GM23338 (cell line): ENCODE results near the gene TRA2B. TPM values are rescaled to one million over a fixed set of nuclear protein-coding genes. Genes with fewer than 3 reads are reported as not detected.

ENCODE experiments used
- ATAC-seq: fragments of 200-7000 bp; cut with Tn5 transposase; 3 replicates; pipeline ENCODE4 v1.9.1; 2020
- DNase-seq: peaks from one replicate; pipeline ENCODE4 v3.0.0-alpha.2; 2015; ENCODE audit warnings: low spot score
- H2AFZ ChIP-seq: fragments of 200-600 bp; sonication (generic); 2 replicates; pipeline ENCODE4 v1.8.0; 2016; ENCODE audit warnings: antibody characterized with exemption, mild to moderate bottlenecking, moderate library complexity
- H3F3A ChIP-seq: fragments of 200-600 bp; sonication (generic); replicated peaks from 2 replicates; pipeline ENCODE4 v1.8.0; 2017; ENCODE audit warnings: antibody characterized with exemption, mixed run types, low read depth
- H3K27ac ChIP-seq: fragments of 200-600 bp; sonication (generic); 2 replicates; pipeline ENCODE4 v1.6.1; 2016; ENCODE audit warnings: low read depth
- H3K27me3 ChIP-seq: fragments of 200-600 bp; sonication (generic); 2 replicates; pipeline ENCODE4 v1.8.0; 2016; ENCODE audit warnings: mild to moderate bottlenecking, mixed run types, moderate library complexity; ENCODE audit not compliant: insufficient read depth
- H3K36me3 ChIP-seq: fragments of 200-600 bp; sonication (generic); 2 replicates; pipeline ENCODE4 v1.8.0; 2016; ENCODE audit warnings: mild to moderate bottlenecking; ENCODE audit not compliant: insufficient read depth
- H3K4me1 ChIP-seq: fragments of 200-600 bp; sonication (generic); 2 replicates; pipeline ENCODE4 v1.8.0; 2016; ENCODE audit warnings: mild to moderate bottlenecking, moderate library complexity; ENCODE audit not compliant: insufficient read depth
- H3K4me2 ChIP-seq: fragments of 200-600 bp; sonication (generic); 2 replicates; pipeline ENCODE4 v1.7.1; 2017; ENCODE audit warnings: mixed run types
- H3K4me3 ChIP-seq: fragments of 200-600 bp; sonication (generic); 2 replicates; pipeline ENCODE4 v1.6.1; 2016; ENCODE audit warnings: mixed run types
- H3K79me2 ChIP-seq: fragments of 200-600 bp; sonication (generic); replicated peaks from 2 replicates; pipeline ENCODE4 v1.8.0; 2017; ENCODE audit warnings: mild to moderate bottlenecking; ENCODE audit not compliant: insufficient read depth
- H3K9me2 ChIP-seq: fragments of 200-600 bp; sonication (generic); 2 replicates; pipeline ENCODE4 v1.8.0; 2017; ENCODE audit not compliant: insufficient read depth
- H4K20me1 ChIP-seq: fragments of 200-600 bp; sonication (generic); replicated peaks from 2 replicates; pipeline ENCODE4 v1.8.0; 2017; ENCODE audit warnings: mild to moderate bottlenecking; ENCODE audit not compliant: insufficient read depth
- H3K27ac Mint-ChIP-seq: 2 replicates; pipeline ENCODE4 v1.8.0; 2020; ENCODE audit warnings: inconsistent platforms, mild to moderate bottlenecking, moderate library complexity, mixed read lengths
- H3K27me3 Mint-ChIP-seq: 3 replicates; pipeline ENCODE4 v1.8.0; 2022; ENCODE audit warnings: low read depth, mild to moderate bottlenecking, moderate library complexity, mixed read lengths, inconsistent platforms; ENCODE audit not compliant: insufficient read depth, poor library complexity
- H3K36me3 Mint-ChIP-seq: 3 replicates; pipeline ENCODE4 v1.8.0; 2021; ENCODE audit warnings: low read depth, mild to moderate bottlenecking, inconsistent platforms, moderate library complexity, mixed read lengths
- H3K4me1 Mint-ChIP-seq: 3 replicates; pipeline ENCODE4 v1.8.0; 2020; ENCODE audit warnings: mild to moderate bottlenecking, inconsistent platforms, mixed read lengths
- H3K4me3 Mint-ChIP-seq: 3 replicates; pipeline ENCODE4 v1.8.0; 2021; ENCODE audit warnings: moderate library complexity, mild to moderate bottlenecking, inconsistent platforms, mixed read lengths
- H3K9me3 Mint-ChIP-seq: 3 replicates; pipeline ENCODE4 v1.8.0; 2020; ENCODE audit warnings: moderate library complexity, mild to moderate bottlenecking, inconsistent platforms, mixed read lengths
- CREB1 ChIP-seq: fragments of 250-450 bp; sonication (Bioruptor Pico); IDR thresholded peaks from 2 replicates; pipeline ENCODE4 v1.5.0; 2020; ENCODE audit warnings: low read depth, mild to moderate bottlenecking, moderate library complexity
- CTCF ChIP-seq, 2 experiments: fragments of 200-600 bp in 1 of 2; sonication (generic) in 1 of 2; conservative IDR thresholded peaks; 2 replicates each; pipeline versions ENCODE4 v1.5.1 to v1.6.1; 2016 to 2017; ENCODE audit warnings: antibody characterized with exemption in 2 of 2, low read depth in 2 of 2, mild to moderate bottlenecking in 2 of 2, moderate library complexity in 1 of 2
- EZH2 ChIP-seq: fragments of 200-600 bp; sonication (generic); IDR thresholded peaks from one replicate; pipeline ENCODE4 v1.8.0; 2017; ENCODE audit warnings: antibody characterized with exemption, mild to moderate bottlenecking, low read depth; ENCODE audit not compliant: unreplicated experiment
- EZH2phosphoT487 ChIP-seq: fragments of 200-600 bp; sonication (generic); IDR thresholded peaks from one replicate; pipeline ENCODE4 v1.8.1; 2018; ENCODE audit warnings: antibody characterized with exemption; ENCODE audit not compliant: unreplicated experiment
- JUNB ChIP-seq: IDR thresholded peaks from one replicate; pipeline ENCODE4 v1.6.1; 2016; ENCODE audit warnings: antibody characterized with exemption; ENCODE audit not compliant: unreplicated experiment
- POLR2AphosphoS5 ChIP-seq: IDR thresholded peaks from 2 replicates; pipeline ENCODE4 v1.6.1; 2016; ENCODE audit warnings: antibody characterized with exemption, low read depth
- STAT1 ChIP-seq: IDR thresholded peaks from one replicate; pipeline ENCODE4 v1.6.1; 2016; ENCODE audit warnings: antibody characterized with exemption; ENCODE audit not compliant: unreplicated experiment
- ZNF331 ChIP-seq: fragments of 250-450 bp; sonication (Bioruptor Pico); IDR thresholded peaks from 2 replicates; pipeline ENCODE4 v1.5.0; 2020; ENCODE audit warnings: low read depth, mild to moderate bottlenecking, moderate library complexity
- ZNF462 ChIP-seq: fragments of 250-450 bp; sonication (Bioruptor Pico); IDR thresholded peaks from 2 replicates; pipeline ENCODE4 v1.5.0; 2020; ENCODE audit warnings: mild to moderate bottlenecking, moderate library complexity
- polyA plus RNA-seq: library from polyadenylated mRNA; unstranded; fragments of >200 nt; fragmentation: Nextera tagmentation; extraction: Ambion mirVana; gene quantifications from 2 replicates; pipeline ENCODE4 v1.2.1, GENCODE V29; 2016
- total RNA-seq: library from RNA; depleted of rRNA; stranded (reverse); fragments of >200 nt; shearing (Covaris generic); gene quantifications from 2 replicates; pipeline ENCODE4 v1.2.3, GENCODE V29; 2014

The TRA2B gene
- total and polyA plus RNA-seq, 2 experiments from 2014 or later, result 360 to 602 TPM

DNA sequence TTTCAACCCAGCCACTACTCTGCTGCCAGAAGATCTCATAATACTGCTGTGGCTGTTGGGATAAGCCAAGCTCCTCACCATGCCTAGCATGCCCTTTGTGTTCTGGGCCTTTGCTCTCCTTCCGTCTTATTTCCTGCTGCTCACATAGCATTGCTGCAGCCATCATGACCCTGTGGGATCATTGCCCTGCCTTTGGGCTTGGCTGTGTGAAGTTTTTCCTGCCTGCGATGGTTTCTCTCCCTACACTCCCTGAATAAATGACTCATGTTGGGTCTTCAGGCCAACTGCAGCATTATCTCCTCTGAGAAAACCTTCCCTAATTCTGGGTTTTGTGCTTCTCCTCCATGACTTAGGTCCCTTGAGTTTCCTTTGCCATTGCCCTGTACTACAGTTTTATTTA is 20.8 kb upstream of the TRA2B start:
- ATAC-seq (no peak), DNase-seq (no peak)
- H3K79me2 ChIP-seq, result no peaks in the 10 kb centered on the region
- no peak overlapping the region for H3K4me3 ChIP-seq
- H2AFZ ChIP-seq, result no peak overlapping the region
- no peaks in the 10 kb centered on the region for H3K36me3 ChIP-seq
- H3K4me2 ChIP-seq, result no peak overlapping the region
- H3K27ac ChIP-seq, result no peak overlapping the region
- H3F3A ChIP-seq, result no peaks in the 10 kb centered on the region
- H4K20me1 ChIP-seq, result no peaks in the 10 kb centered on the region
- Mint-ChIP-seq H3K4me1 (no peaks in the 10 kb centered on the region; the same call in 2 of the 3 replicates), H3K9me3 (no peaks in the 10 kb centered on the region), H3K27me3 (no peaks in the 10 kb centered on the region), H3K36me3 (no peaks in the 10 kb centered on the region), H3K27ac (no peak overlapping the region), H3K4me3 (no peak overlapping the region)
- TF ChIP-seq CREB1 (CRISPR knock-in tag), result no peak
- no peak for TF ChIP-seq POLR2AphosphoS5
- no peak for TF ChIP-seq ZNF462 (CRISPR knock-in tag)
- no peak for TF ChIP-seq STAT1
- no peak for TF ChIP-seq ZNF331 (CRISPR knock-in tag)
- no peak for TF ChIP-seq EZH2
- no peak for TF ChIP-seq CTCF (conservative IDR thresholded peaks at IDR 0.05; ENCODE audit: low read depth in 2 of 2)
- TF ChIP-seq JUNB, result no peak
- TF ChIP-seq EZH2phosphoT487, result no peak
- H3K4me1 ChIP-seq, result peaks cover 13% of the 10 kb centered on the region
- H3K9me2 ChIP-seq, result no peaks in the 10 kb centered on the region
- H3K27me3 ChIP-seq, result no peaks in the 10 kb centered on the region
